ENCODE measurements around the gene IDUA.

Gene IDUA

GRCh38 chr4:1033840-1034551 is 47.2 kb downstream of the IDUA start:
- TF ChIP-seq, protein P1, sequence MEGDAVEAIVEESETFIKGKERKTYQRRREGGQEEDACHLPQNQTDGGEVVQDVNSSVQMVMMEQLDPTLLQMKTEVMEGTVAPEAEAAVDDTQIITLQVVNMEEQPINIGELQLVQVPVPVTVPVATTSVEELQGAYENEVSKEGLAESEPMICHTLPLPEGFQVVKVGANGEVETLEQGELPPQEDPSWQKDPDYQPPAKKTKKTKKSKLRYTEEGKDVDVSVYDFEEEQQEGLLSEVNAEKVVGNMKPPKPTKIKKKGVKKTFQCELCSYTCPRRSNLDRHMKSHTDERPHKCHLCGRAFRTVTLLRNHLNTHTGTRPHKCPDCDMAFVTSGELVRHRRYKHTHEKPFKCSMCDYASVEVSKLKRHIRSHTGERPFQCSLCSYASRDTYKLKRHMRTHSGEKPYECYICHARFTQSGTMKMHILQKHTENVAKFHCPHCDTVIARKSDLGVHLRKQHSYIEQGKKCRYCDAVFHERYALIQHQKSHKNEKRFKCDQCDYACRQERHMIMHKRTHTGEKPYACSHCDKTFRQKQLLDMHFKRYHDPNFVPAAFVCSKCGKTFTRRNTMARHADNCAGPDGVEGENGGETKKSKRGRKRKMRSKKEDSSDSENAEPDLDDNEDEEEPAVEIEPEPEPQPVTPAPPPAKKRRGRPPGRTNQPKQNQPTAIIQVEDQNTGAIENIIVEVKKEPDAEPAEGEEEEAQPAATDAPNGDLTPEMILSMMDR (IDR thresholded peaks at IDR 0.05; ENCODE audit: borderline replicate concordance, insufficient read depth, low read depth, low read length), result no peak
- H3K4me3 ChIP-seq (ENCODE audit: low read depth, low read length), result no peak overlapping the region

GRCh38 chr4:1035510-1035909 is 48.7 kb downstream of the IDUA start:
- no peak overlapping the region for H3K4me3 ChIP-seq (ENCODE audit: low read depth, low read length)
- TF ChIP-seq, protein P1 (IDR thresholded peaks at IDR 0.05; ENCODE audit: borderline replicate concordance, insufficient read depth, low read depth, low read length), result no peak

GRCh38 chr4:1036095-1036494 is 49.3 kb downstream of the IDUA start:
- H3K4me3 ChIP-seq (ENCODE audit: low read depth, low read length), result no peak overlapping the region
- TF ChIP-seq, protein P1 (IDR thresholded peaks at IDR 0.05; ENCODE audit: borderline replicate concordance, insufficient read depth, low read depth, low read length), result no peak

GRCh38 chr4:1036976-1037810 is 50.3 kb downstream of the IDUA start:
- H3K4me3 ChIP-seq (ENCODE audit: low read depth, low read length), result no peak overlapping the region
- TF ChIP-seq, protein P1 (IDR thresholded peaks at IDR 0.05; ENCODE audit: borderline replicate concordance, insufficient read depth, low read depth, low read length), result no peak

- TF ChIP-seq, protein P1 (IDR thresholded peaks at IDR 0.05; ENCODE audit: borderline replicate concordance, insufficient read depth, low read depth, low read length), result no peak
- no peak overlapping the region for H3K4me3 ChIP-seq (ENCODE audit: low read depth, low read length)
These were observed 52.2 kb downstream of the IDUA start for GRCh38 chr4:1038948-1039492.

DNA sequence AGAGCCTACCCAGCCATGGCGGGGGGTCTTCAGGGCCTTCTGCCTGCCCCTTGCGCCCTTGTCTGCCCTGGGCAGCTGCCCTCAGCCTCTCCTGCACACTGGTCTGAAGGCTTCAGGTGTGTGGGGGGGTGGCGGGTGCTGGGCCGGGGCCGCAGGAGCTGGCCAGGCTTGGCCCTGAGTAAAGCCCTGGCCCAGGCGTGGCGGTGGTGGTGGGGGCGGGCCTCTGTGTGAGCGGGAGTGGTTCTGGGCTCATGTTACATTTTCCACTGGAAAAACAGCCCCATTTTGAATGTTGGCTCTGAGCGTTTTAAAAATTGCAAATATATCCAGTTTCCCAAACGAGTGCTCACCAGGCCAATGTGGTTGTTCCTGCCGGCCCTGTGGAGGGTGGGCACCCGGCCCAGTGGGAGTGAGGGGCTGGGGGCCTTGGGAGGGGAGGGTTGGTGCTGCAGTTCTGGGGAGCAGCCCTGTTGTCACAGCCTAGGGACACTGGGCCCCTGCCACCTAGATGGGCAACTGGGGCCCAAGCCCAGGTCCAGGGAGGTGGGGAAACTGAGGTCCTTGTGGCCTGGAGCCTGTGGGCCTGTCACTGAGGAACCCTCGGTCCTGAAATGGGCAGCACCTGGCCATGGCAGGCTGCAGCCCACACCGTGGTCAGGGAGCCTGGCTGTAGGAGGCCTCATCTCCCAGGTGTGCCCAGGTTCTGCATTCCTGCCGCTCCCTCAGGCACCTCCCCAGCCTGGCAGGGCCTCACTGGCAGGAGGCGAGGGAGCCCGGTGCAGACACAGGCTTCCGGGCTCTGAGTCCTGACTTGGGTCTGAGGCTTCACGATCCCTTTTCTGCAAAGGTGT is 52.9 kb downstream of the IDUA start:
- no peak overlapping the region for H3K4me3 ChIP-seq (ENCODE audit: low read depth, low read length)
- TF ChIP-seq, protein P1 (IDR thresholded peaks at IDR 0.05; ENCODE audit: borderline replicate concordance, insufficient read depth, low read depth, low read length), result no peak
